OCI-LY3 (cell line): Measurements from ENCODE around the gene SFRP5.
A peak's percentile ranks its signal among the peaks of the same experiment; 100 is the strongest.

Experiments used
- H2AFZ ChIP-seq: fragments of 200-600, 300-600 bp; shearing (Covaris generic); 2 replicates; pipeline ENCODE4 v1.6.0; 2014; ENCODE audit warnings: antibody characterized with exemption, low read depth, low read length
- H3K27ac ChIP-seq: fragments of 200-600, 300-600 bp; sonication (generic); 2 replicates; pipeline ENCODE4 v1.5.1; 2014; ENCODE audit warnings: mild to moderate bottlenecking, low read length, moderate library complexity, mixed read lengths
- H3K27me3 ChIP-seq: fragments of 200-600, 300-600 bp; sonication (generic); 2 replicates; pipeline ENCODE4 v1.6.1; 2014; ENCODE audit warnings: low read depth, low read length, mixed read lengths
- H3K36me3 ChIP-seq: fragments of 200-600, 300-600 bp; sonication (generic); replicated peaks from 2 replicates; pipeline ENCODE3; 2014; ENCODE audit warnings: low read depth, low read length, mixed read lengths
- H3K4me1 ChIP-seq: fragments of 300-600, 200-600 bp; sonication (generic); 2 replicates; pipeline ENCODE4 v1.6.1; 2014; ENCODE audit warnings: low read length, mixed read lengths
- H3K4me2 ChIP-seq: fragments of 200-600, 300-600 bp; sonication (generic); 2 replicates; pipeline ENCODE4 v1.6.1; 2014; ENCODE audit warnings: low read length, mixed read lengths
- H3K4me3 ChIP-seq: fragments of 300-600, 200-600 bp; sonication (generic); 2 replicates; pipeline ENCODE4 v1.5.1; 2014; ENCODE audit warnings: antibody characterized with exemption, mild to moderate bottlenecking, low read length, moderate library complexity
- H3K79me2 ChIP-seq: fragments of 300-600, 200-600 bp; shearing (Covaris generic); 2 replicates; pipeline ENCODE4 v1.6.1; 2014; ENCODE audit warnings: mild to moderate bottlenecking, low read length, mixed read lengths
- H3K9ac ChIP-seq: fragments of 300-600, 200-600 bp; shearing (Covaris generic); 2 replicates; pipeline ENCODE4 v1.6.0; 2014; ENCODE audit warnings: mild to moderate bottlenecking, low read length, moderate library complexity
- H3K9me3 ChIP-seq: fragments of 200-600, 300-600 bp; shearing (Covaris generic); 2 replicates; pipeline ENCODE4 v1.6.1; 2014; ENCODE audit warnings: low read length, mixed read lengths; ENCODE audit not compliant: insufficient read depth
- H4K20me1 ChIP-seq: fragments of 200-600, 300-600 bp; sonication (generic); 2 replicates; pipeline ENCODE4 v1.6.1; 2016; ENCODE audit warnings: low read length, mixed read lengths; ENCODE audit not compliant: insufficient read depth
- EZH2phosphoT487 ChIP-seq: fragments of 200-600 bp; shearing (Covaris generic); IDR thresholded peaks from 2 replicates; pipeline ENCODE4 v1.6.1; 2018; ENCODE audit warnings: antibody characterized with exemption, mixed run types, low read depth
- TF ChIP-seq, protein P1 (sequence below): fragments of 200-600, 300-600 bp; sonication (generic); IDR thresholded peaks from 2 replicates; pipeline ENCODE4 v1.5.1; 2014; ENCODE audit warnings: antibody characterized with exemption, low read length, low read depth

SFRP5 gene

GRCh38 chr10:97731346-97732051 is 40.3 kb downstream of the SFRP5 start:
- peak overlapping the region; percentile 24; the same call in 1 of the 2 replicates for H3K4me2 ChIP-seq
- TF ChIP-seq, protein P1, sequence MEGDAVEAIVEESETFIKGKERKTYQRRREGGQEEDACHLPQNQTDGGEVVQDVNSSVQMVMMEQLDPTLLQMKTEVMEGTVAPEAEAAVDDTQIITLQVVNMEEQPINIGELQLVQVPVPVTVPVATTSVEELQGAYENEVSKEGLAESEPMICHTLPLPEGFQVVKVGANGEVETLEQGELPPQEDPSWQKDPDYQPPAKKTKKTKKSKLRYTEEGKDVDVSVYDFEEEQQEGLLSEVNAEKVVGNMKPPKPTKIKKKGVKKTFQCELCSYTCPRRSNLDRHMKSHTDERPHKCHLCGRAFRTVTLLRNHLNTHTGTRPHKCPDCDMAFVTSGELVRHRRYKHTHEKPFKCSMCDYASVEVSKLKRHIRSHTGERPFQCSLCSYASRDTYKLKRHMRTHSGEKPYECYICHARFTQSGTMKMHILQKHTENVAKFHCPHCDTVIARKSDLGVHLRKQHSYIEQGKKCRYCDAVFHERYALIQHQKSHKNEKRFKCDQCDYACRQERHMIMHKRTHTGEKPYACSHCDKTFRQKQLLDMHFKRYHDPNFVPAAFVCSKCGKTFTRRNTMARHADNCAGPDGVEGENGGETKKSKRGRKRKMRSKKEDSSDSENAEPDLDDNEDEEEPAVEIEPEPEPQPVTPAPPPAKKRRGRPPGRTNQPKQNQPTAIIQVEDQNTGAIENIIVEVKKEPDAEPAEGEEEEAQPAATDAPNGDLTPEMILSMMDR, result peak; percentile 68
- TF ChIP-seq EZH2phosphoT487, result no peak
- H3K9ac ChIP-seq, result no peak overlapping the region
- H3K27ac ChIP-seq, result no peak overlapping the region
- H3K9me3 ChIP-seq, result no peaks in the 10 kb centered on the region
- H3K4me1 ChIP-seq, result peaks cover 5% of the 10 kb centered on the region; the same call in 1 of the 2 replicates
- H3K36me3 ChIP-seq, result no peaks in the 10 kb centered on the region
- no peak overlapping the region for H3K4me3 ChIP-seq
- no peaks in the 10 kb centered on the region for H3K79me2 ChIP-seq
- no peaks in the 10 kb centered on the region for H3K27me3 ChIP-seq
- no peaks in the 10 kb centered on the region for H4K20me1 ChIP-seq
- peak overlapping the region; percentile 33; the same call in 1 of the 2 replicates for H2AFZ ChIP-seq

DNA sequence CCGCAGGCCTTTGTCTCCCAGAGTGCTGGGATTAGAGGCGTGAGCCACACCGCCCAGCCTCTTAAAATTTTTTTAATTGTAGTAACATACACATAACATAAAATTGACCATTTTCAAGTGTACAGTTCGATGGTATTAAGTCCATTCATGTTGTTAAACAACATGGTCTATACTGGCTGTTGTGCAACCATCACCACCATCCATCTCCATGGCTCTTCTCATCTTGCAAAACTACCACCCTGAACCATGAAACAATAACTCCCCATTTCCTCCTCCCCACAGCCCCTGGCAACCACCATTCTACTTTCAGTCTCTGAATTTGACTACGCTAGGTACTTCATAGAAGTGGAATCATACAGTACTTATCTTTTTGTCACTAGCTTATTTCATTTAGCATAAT is 42.8 kb downstream of the SFRP5 start:
- no peak overlapping the region for H2AFZ ChIP-seq
- no peak overlapping the region for H3K9ac ChIP-seq
- no peak overlapping the region for H3K27ac ChIP-seq
- H3K4me1 ChIP-seq, result 0 out of 2 replicates have a peak, but pooled peaks cover 3% of the 10 kb centered on the region
- H3K4me2 ChIP-seq, result no peak overlapping the region
- no peak overlapping the region for H3K4me3 ChIP-seq
- no peaks in the 10 kb centered on the region for H3K27me3 ChIP-seq
- H3K9me3 ChIP-seq, result no peaks in the 10 kb centered on the region
- no peaks in the 10 kb centered on the region for H3K36me3 ChIP-seq
- no peaks in the 10 kb centered on the region for H4K20me1 ChIP-seq
- H3K79me2 ChIP-seq, result no peaks in the 10 kb centered on the region
- TF ChIP-seq, protein P1, result no peak
- no peak for TF ChIP-seq EZH2phosphoT487

DNA sequence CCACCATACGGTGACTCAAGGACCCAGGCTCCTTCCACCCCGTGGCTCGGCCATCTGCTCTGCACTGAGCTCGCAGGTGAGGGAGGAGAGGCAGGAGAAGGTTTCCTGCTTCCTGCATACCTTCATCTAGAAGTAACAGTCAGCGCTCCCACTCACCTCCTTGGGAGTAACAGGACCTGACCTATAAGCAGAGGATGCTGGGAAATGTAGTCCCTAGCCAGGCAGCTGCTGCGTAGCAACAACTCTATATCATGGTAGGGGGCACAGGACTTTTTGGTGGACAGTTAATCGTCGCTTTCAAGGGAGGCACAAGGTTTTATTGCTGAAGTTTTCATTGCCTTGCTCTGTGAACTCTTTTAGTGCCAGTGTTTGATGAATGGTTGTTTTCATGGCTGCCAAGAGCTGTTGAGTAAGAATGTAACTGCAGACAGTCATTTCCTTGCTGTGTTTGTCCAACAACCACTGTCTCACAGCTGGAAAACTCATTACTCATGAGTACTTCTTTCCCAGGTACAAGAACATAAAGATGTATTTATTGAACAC is 45.1 kb downstream of the SFRP5 start:
- H3K27ac ChIP-seq, result no peak overlapping the region
- no peaks in the 10 kb centered on the region for H3K27me3 ChIP-seq
- H3K79me2 ChIP-seq, result no peaks in the 10 kb centered on the region
- H3K4me2 ChIP-seq, result no peak overlapping the region
- no peak overlapping the region for H2AFZ ChIP-seq
- H3K9ac ChIP-seq, result no peak overlapping the region
- H3K36me3 ChIP-seq, result no peaks in the 10 kb centered on the region
- H3K9me3 ChIP-seq, result no peaks in the 10 kb centered on the region
- 0 out of 2 replicates have a peak, but pooled peaks cover 3% of the 10 kb centered on the region for H3K4me1 ChIP-seq
- H4K20me1 ChIP-seq, result no peaks in the 10 kb centered on the region
- no peak overlapping the region for H3K4me3 ChIP-seq
- TF ChIP-seq, protein P1, result no peak
- TF ChIP-seq EZH2phosphoT487, result no peak

GRCh38 chr10:97724341-97724941 is 47.4 kb downstream of the SFRP5 start:
- H3K27me3 ChIP-seq, result no peaks in the 10 kb centered on the region
- no peak overlapping the region for H3K9ac ChIP-seq
- H3K4me2 ChIP-seq, result no peak overlapping the region
- no peaks in the 10 kb centered on the region for H3K36me3 ChIP-seq
- no peak overlapping the region for H2AFZ ChIP-seq
- H3K4me1 ChIP-seq, result no peaks in the 10 kb centered on the region
- no peak overlapping the region for H3K4me3 ChIP-seq
- H3K27ac ChIP-seq, result no peak overlapping the region
- no peaks in the 10 kb centered on the region for H4K20me1 ChIP-seq
- H3K79me2 ChIP-seq, result no peaks in the 10 kb centered on the region
- TF ChIP-seq EZH2phosphoT487, result no peak
- TF ChIP-seq, protein P1, result no peak
- H3K9me3 ChIP-seq, result no peaks in the 10 kb centered on the region
